ENCODE results near the gene HTRA2. TPM values are rescaled to one million over a fixed set of nuclear protein-coding genes. Genes with fewer than 3 reads are reported as not detected.
A peak's percentile ranks its signal among the peaks of the same experiment; 100 is the strongest.

The HTRA2 gene
- total RNA-seq, 1 donor from 2014 or later: 53.1 TPM

- ChIA-PET POLR2A (interaction anchor here (2.7 to 5.6 kb wide), 3 partner anchors 10 to 25 kb away, joined by 18 to 63 read pairs (median 35); partner anchors contain the start of genes AUP1, HTRA2 and TLX2), CTCF (interaction anchor here (1.4 to 3.2 kb wide), 4 partner anchors 23 to 83 kb away, joined by 4 to 30 read pairs (median 14); partner anchors contain the start of genes CCDC142 and TTC31)
- Mint-ChIP-seq H3K27ac (no peak overlapping the region), H3K4me1 (peaks cover 58% of the 10 kb centered on the region), H3K27me3 (peaks cover 28% of the 10 kb centered on the region), H3K36me3 (ENCODE audit: low read depth) (peaks cover 33% of the 10 kb centered on the region), H3K4me3 (no peak overlapping the region), H3K9me3 (no peaks in the 10 kb centered on the region)
- no peak for TF ChIP-seq CTCF (IDR thresholded peaks at IDR 0.05)
- intact Hi-C loops (cut with micrococcal nuclease): loop anchor here (10.0 kb wide), 2 partner anchors 149 to 329 kb away; partner anchors contain the start of genes HK2 and SEMA4F
- DNase-seq: no peak
- ATAC-seq (ENCODE audit: low read depth): no peak
Observed at GRCh38 chr2:74505448-74506246, 24.1 kb upstream of the HTRA2 start.

DNA sequence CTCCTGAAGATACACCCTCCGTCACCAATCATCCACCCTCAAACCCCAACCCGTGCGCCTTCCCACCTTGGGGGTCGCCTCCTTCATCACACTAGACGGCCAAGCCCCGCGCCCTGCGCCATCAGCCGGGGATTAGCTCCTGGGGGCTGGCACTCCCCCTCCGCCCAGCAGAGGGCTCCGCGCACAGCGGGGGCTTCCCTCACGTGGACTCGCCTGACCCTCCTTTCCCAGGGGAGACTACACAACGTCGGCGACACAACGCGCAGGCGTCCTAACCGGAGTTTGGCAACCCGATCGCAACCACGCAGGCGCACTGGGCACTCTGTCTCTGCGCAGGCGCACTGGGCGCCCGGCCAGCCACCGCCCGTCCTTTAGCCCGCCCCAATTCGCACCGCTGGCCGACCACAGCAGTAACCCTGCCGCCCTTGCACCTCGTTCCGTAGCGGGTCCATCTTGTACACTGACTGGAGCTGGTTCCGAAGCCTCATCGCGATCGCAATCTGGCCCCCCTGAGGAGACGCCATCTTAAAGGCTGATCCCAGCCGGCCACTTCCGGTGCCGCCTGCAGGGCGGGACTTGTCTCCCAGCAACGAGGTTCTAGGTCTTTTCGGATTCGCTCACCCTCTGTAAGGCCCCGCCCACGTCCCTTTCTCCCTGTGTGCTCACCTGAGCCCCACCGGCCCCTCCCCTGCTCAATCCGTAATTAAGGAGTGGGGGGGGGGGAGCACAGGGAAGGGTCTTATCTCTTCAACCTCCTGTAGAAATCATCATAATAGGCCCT, 22.4 kb upstream of the HTRA2 start, which contains the start of gene PCGF1:
Gene PCGF1, minus strand, starts transcription at position 551 of the 781 bp plus-strand sequence. Its CDS starts 27 bp downstream, at position 524.
- Mint-ChIP-seq H3K4me1 (peaks cover 52% of the 10 kb centered on the region), H3K27me3 (peaks cover 24% of the 10 kb centered on the region), H3K36me3 (ENCODE audit: low read depth) (peaks cover 33% of the 10 kb centered on the region), H3K9me3 (no peaks in the 10 kb centered on the region), H3K4me3 (peak within 1 kb of the TSS; percentile 96), H3K27ac (peak within 1 kb of the TSS; percentile 100)
- CTCF ChIA-PET: interaction anchor here (0.9 to 3.2 kb wide), 9 partner anchors 9 to 81 kb away, joined by 3 to 30 read pairs (median 5); partner anchors contain the start of genes AUP1, CCDC142, HTRA2 and TTC31
- TF ChIP-seq CTCF (IDR thresholded peaks at IDR 0.05): no peak
- DNase-seq (peak; percentile 99), ATAC-seq (ENCODE audit: low read depth) (peak; percentile 85)
- intact Hi-C loops (cut with micrococcal nuclease): loop anchor here (1.0 to 10.0 kb wide), 10 partner anchors 9 to 327 kb away; partner anchors contain the start of genes AUP1, DOK1, HK2 and HTRA2
- POLR2A ChIA-PET: interaction anchor here (0.6 to 5.6 kb wide), 16 partner anchors 9 to 1185 kb away, joined by 3 to 63 read pairs (median 7); partner anchors contain the start of genes AUP1, CCDC142, DQX1 and HTRA2

GRCh38 chr2:74507926-74508520, 21.7 kb upstream of the HTRA2 start:
- peak; percentile 10 for ATAC-seq (ENCODE audit: low read depth)
- DNase-seq: no peak
- Mint-ChIP-seq H3K4me3 (peak overlapping the region; percentile 96), H3K27ac (peak overlapping the region; percentile 100), H3K4me1 (peaks cover 47% of the 10 kb centered on the region), H3K27me3 (peaks cover 24% of the 10 kb centered on the region), H3K36me3 (ENCODE audit: low read depth) (peaks cover 33% of the 10 kb centered on the region), H3K9me3 (no peaks in the 10 kb centered on the region)
- ChIA-PET POLR2A (interaction anchor here (0.5 to 5.6 kb wide), 17 partner anchors 8 to 317 kb away, joined by 3 to 63 read pairs (median 7); partner anchors contain the start of genes AUP1, CCDC142, DQX1 and HTRA2), CTCF (interaction anchor here (1.0 to 3.2 kb wide), 6 partner anchors 8 to 80 kb away, joined by 3 to 30 read pairs (median 8); partner anchors contain the start of genes CCDC142 and TTC31)
- intact Hi-C loops (cut with micrococcal nuclease): loop anchor here (1.0 to 10.0 kb wide), 10 partner anchors 8 to 327 kb away; partner anchors contain the start of genes AUP1, DOK1, HK2 and HTRA2
- TF ChIP-seq CTCF (IDR thresholded peaks at IDR 0.05): no peak

DNA sequence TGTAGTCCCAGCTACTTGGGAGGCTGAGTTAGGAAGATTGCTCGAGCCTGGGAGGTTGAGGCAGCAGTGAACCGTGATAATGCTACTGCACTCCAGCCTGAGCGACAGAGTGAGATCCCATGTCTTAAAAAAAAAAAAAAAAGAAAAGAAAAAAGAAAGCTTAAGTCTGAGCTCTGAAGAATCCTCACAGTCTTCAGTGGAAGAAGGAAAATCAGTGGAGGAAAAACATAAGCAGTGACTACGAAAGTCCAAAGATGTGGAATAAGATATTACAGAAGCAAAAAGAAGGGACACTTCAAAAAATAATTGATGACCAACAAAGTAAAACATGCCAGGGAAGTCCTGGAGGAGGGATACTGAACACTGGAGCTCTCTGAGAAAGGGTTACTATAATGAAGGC, 19.5 kb upstream of the HTRA2 start:
- TF ChIP-seq CTCF (IDR thresholded peaks at IDR 0.05): no peak
- DNase-seq: no peak
- POLR2A ChIA-PET: interaction anchor here (0.7 to 5.6 kb wide), 6 partner anchors 14 to 1452 kb away, joined by 3 to 63 read pairs (median 4); partner anchors contain the start of genes AUP1, DQX1, HTRA2 and WBP1
- Mint-ChIP-seq H3K36me3 (ENCODE audit: low read depth) (peaks cover 21% of the 10 kb centered on the region), H3K4me1 (peaks cover 36% of the 10 kb centered on the region), H3K27ac (no peak overlapping the region), H3K9me3 (no peaks in the 10 kb centered on the region), H3K27me3 (peaks cover 20% of the 10 kb centered on the region), H3K4me3 (no peak overlapping the region)
- intact Hi-C loops (cut with micrococcal nuclease): loop anchor here (10.0 kb wide), 1 partner anchor 335 kb away; the partner anchor contains the start of gene MOB1A
- no peak for ATAC-seq (ENCODE audit: low read depth)
- CTCF ChIA-PET: interaction anchor here (1.5 kb wide), 1 partner anchor 27 kb away, joined by 4 read pairs; the partner anchor contains the start of genes CCDC142 and TTC31

Data from activated B cell treated with CpG ODN at 0.5 μM for 24 hours (primary cell).